Neutrophil (primary cell): ENCODE data around the gene MTFMT.

Source experiments
- H3K27ac ChIP-seq: fragments of 200-600 bp; sonication (generic); 2 replicates; pipeline ENCODE4 v1.5.1; 2016; ENCODE audit warnings: mild to moderate bottlenecking, moderate library complexity
- H3K27me3 ChIP-seq: fragments of 200-600 bp; sonication (generic); 2 replicates; pipeline ENCODE4 v1.6.0; 2016; ENCODE audit warnings: mild to moderate bottlenecking
- H3K36me3 ChIP-seq: fragments of 200-600 bp; sonication (generic); 2 replicates; pipeline ENCODE4 v1.5.1; 2017
- H3K4me1 ChIP-seq, 2 experiments: fragments of 200-600 bp in 1 of 2; sonication (generic) in 1 of 2; 1 replicate in 1 of 2; 2 replicates in 1 of 2; pipeline versions ENCODE4 v1.5.1 to v1.6.1; 2013 to 2016; ENCODE audit warnings: low read depth in 1 of 2, low read length in 1 of 2, mild to moderate bottlenecking in 1 of 2, moderate library complexity in 1 of 2; ENCODE audit not compliant: control insufficient read depth in 1 of 2, insufficient read depth in 1 of 2
- H3K4me3 ChIP-seq, 2 experiments: fragments of 200-600 bp in 1 of 2; sonication (generic) in 1 of 2; 1 replicate in 1 of 2; 2 replicates in 1 of 2; pipeline ENCODE4 v1.5.1; 2013 to 2016; ENCODE audit warnings: low read depth in 1 of 2, low read length in 1 of 2, mild to moderate bottlenecking in 1 of 2, moderate library complexity in 1 of 2
- H3K9me3 ChIP-seq: fragments of 200-600 bp; sonication (generic); 2 replicates; pipeline ENCODE4 v1.5.1; 2016
- TF ChIP-seq, protein P1 (sequence below): fragments of 200-600 bp; sonication (generic); IDR thresholded peaks from 2 replicates; pipeline ENCODE4 v1.5.1; 2016; ENCODE audit warnings: antibody characterized with exemption

Gene MTFMT

DNA sequence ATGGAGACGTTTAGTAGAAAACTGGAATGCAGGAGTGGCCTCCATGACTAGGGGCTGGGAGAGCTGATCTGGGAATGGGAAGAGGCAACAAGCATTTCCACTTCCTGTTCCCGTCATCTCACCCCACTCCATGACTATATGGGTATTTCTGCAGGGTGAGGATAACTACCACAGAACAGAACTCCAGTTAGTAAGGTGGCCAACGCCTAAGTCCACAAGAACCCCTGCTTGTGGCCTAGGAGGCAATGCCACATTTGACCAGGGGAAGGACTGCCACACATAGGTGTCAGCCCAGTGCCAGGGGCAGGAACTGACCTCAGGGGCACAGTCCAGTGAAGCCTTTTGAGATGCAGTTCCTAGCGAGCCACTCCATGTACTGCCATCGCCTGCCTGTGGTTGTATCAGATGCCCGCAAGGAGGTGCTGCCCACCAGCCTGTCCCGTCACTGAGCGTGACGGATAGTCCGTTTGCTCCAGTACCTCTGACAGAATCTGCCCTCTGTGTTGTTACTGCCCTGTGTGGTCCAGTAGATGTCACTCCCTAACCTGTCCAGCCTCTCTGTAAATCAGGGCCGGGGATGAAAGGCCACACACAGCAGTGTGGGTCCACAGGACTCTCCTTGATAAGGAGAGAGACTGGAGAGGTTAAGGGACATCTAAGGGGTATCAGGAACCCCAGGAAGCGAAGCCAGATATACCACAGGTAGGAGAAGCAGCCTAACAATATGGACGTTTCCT is 3.5 kb upstream of the MTFMT start:
- Histone ChIP-seq H3K27me3 (peaks cover 32% of the 10 kb centered on the region), H3K4me3 (no peak overlapping the region), H3K4me1 (peaks cover 15 to 17% of the 10 kb centered on the region in 2 experiments), H3K27ac (no peak overlapping the region), H3K9me3 (no peaks in the 10 kb centered on the region), H3K36me3 (no peaks in the 10 kb centered on the region)
- TF ChIP-seq, protein P1, sequence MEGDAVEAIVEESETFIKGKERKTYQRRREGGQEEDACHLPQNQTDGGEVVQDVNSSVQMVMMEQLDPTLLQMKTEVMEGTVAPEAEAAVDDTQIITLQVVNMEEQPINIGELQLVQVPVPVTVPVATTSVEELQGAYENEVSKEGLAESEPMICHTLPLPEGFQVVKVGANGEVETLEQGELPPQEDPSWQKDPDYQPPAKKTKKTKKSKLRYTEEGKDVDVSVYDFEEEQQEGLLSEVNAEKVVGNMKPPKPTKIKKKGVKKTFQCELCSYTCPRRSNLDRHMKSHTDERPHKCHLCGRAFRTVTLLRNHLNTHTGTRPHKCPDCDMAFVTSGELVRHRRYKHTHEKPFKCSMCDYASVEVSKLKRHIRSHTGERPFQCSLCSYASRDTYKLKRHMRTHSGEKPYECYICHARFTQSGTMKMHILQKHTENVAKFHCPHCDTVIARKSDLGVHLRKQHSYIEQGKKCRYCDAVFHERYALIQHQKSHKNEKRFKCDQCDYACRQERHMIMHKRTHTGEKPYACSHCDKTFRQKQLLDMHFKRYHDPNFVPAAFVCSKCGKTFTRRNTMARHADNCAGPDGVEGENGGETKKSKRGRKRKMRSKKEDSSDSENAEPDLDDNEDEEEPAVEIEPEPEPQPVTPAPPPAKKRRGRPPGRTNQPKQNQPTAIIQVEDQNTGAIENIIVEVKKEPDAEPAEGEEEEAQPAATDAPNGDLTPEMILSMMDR, result peak; percentile 51

DNA sequence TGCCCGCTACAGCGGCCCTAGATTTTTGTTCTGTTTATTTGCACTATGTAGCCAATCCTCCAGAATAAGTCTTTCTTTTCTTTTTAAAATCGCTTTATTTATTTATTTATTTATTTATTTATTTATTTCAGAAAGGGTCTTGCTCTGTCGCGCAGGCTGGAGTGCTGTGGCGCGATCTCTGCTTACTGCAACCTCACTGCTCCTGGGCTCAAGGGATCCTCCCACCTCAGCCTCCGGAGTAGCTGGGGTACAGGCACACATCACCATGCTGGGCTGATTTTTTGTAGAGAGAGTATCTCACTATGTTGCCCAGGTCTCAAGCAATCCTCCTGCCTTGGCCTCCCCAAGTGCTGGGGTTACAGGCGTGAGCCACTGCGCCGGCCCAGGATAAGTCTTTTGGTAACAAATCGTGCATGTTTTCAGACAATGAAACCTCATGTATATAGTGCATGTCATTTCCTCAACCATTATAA is 333 bp upstream of the MTFMT start:
- peaks cover 32% of the 10 kb centered on the region for H3K27me3 ChIP-seq
- H3K4me3 ChIP-seq, result peak overlapping the region; percentile 90 to 98
- H3K36me3 ChIP-seq, result peaks cover 21% of the 10 kb centered on the region
- H3K4me1 ChIP-seq, result peaks cover 20 to 25% of the 10 kb centered on the region in 2 experiments
- no peaks in the 10 kb centered on the region for H3K9me3 ChIP-seq
- TF ChIP-seq, protein P1, result no peak
- peak overlapping the region; percentile 81 for H3K27ac ChIP-seq

DNA sequence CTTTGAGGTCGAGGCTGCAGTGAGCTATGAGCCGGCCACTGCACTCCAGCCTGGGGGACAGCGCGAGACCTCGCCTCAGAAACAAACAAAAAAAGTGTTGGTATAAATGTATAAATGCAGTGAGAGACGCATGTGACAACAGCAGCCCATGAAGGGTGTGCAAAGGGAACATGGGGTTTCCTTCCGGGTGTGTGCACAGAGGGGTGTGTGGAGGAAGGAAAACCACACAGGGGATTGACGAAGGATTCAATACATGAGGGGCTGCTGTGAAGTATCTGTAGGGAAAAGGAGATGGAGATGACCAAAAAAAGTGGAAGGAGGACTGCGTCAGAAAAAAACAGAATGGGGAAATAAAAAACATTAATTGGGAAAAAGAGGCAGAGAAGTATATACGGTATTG is 1.1 kb downstream of the MTFMT start:
- Histone ChIP-seq H3K27me3 (peaks cover 26% of the 10 kb centered on the region), H3K4me1 (peaks cover 19 to 23% of the 10 kb centered on the region in 2 experiments), H3K9me3 (no peaks in the 10 kb centered on the region), H3K36me3 (peaks cover 36% of the 10 kb centered on the region), H3K27ac (peak overlapping the region; percentile 81), H3K4me3 (peak overlapping the region; percentile 90 to 98)
- TF ChIP-seq, protein P1, result no peak

DNA sequence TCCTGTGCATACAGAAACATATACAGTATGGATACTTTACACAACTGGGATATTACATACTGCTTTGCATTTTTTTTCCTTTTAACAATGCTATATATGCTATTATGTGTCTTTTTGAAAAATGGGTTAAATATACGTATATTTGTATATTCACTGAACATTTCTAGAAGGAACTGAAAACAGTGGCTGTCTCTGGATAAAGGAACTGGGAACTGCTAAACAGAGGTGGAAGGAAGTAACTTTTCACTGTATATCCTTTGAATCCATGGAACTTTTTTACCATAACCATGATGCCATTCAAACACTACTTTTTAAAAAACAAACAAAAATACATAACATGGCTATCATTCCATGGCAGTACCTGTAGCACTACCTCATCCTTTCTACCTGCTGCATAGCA is 1.8 kb downstream of the MTFMT start:
- Histone ChIP-seq H3K4me3 (peak overlapping the region in 1 of 2 experiments; percentile 98), H3K27me3 (peaks cover 19% of the 10 kb centered on the region), H3K9me3 (no peaks in the 10 kb centered on the region), H3K4me1 (peaks cover 14 to 19% of the 10 kb centered on the region in 2 experiments), H3K27ac (peak overlapping the region; percentile 81), H3K36me3 (peaks cover 43% of the 10 kb centered on the region)
- TF ChIP-seq, protein P1, result no peak

DNA sequence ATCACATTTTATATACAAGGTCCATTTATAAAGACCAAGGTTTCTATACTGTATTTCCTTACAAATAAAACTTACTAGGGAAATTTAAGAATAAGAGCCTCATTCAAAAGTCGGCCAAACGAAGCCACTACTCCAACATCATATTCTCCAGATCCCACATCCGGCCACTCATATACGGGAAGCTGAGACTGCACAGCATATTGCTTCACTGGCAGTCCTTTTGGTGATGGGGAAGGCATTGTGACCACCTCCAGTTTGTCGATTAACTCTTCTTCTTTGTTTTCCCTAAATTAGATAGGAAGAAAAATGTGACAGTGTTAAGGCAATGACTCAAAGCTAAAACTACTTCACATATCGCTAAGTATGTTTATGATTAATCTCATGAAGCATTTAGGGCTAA is 2.7 kb downstream of the MTFMT start:
- no peaks in the 10 kb centered on the region for H3K9me3 ChIP-seq
- peaks cover 50% of the 10 kb centered on the region for H3K36me3 ChIP-seq
- peaks cover 10% of the 10 kb centered on the region for H3K27me3 ChIP-seq
- no peak overlapping the region for H3K4me3 ChIP-seq
- H3K4me1 ChIP-seq, result peaks cover 14 to 19% of the 10 kb centered on the region in 2 experiments
- no peak overlapping the region for H3K27ac ChIP-seq
- TF ChIP-seq, protein P1, result no peak
